Keratinocyte (primary cell): ENCODE measurements around the gene ATP11B. TPM values are rescaled to one million over a fixed set of nuclear protein-coding genes. Genes with fewer than 3 reads are reported as not detected.

ENCODE experiments used
- DNase-seq: peaks from one replicate; pipeline ENCODE4 v3.0.0-alpha.2; 2011; ENCODE audit warnings: low read depth, missing footprints, low spot score
- FAIRE-seq: peaks from 2 replicates; lab custom pipeline; 2011; peaks lifted over from hg19 to GRCh38; lab: Jason Lieb, UNC
- H2AFZ ChIP-seq: 2 replicates; pipeline ENCODE4 v1.6.0; 2012; ENCODE audit warnings: low read length, control low read depth, inconsistent platforms; ENCODE audit not compliant: control insufficient read depth
- H3K27ac ChIP-seq: 2 replicates; pipeline ENCODE4 v1.5.1; 2011; ENCODE audit warnings: low read length; ENCODE audit not compliant: control insufficient read depth, insufficient read depth
- H3K27me3 ChIP-seq: 3 replicates; pipeline ENCODE4 v1.6.0; 2011; ENCODE audit warnings: low read length; ENCODE audit not compliant: control insufficient read depth, insufficient read depth; ENCODE audit errors: extremely low read depth
- H3K36me3 ChIP-seq, 2 experiments: 2 replicates in 1 of 2; 3 replicates in 1 of 2; pipeline ENCODE4 v1.5.1; 2011; ENCODE audit warnings: low read length in 2 of 2, mild to moderate bottlenecking in 1 of 2; ENCODE audit not compliant: control insufficient read depth in 2 of 2, insufficient read depth in 2 of 2; ENCODE audit errors: extremely low read depth in 1 of 2
- H3K4me1 ChIP-seq: 3 replicates; pipeline ENCODE4 v1.5.1; 2011; ENCODE audit warnings: low read length; ENCODE audit not compliant: control insufficient read depth, insufficient read depth; ENCODE audit errors: extremely low read depth
- H3K4me2 ChIP-seq: 3 replicates; pipeline ENCODE4 v1.6.0; 2011; ENCODE audit warnings: low read depth, low read length; ENCODE audit not compliant: control insufficient read depth, insufficient read depth; ENCODE audit errors: extremely low read depth
- H3K4me3 ChIP-seq, 3 experiments: fragments of 200-600 bp in 1 of 3; sonication (generic) in 1 of 3; 2 replicates in 2 of 3; 3 replicates in 1 of 3; pipeline ENCODE4 v1.5.1; 2011 to 2016; ENCODE audit warnings: low read length in 3 of 3, mild to moderate bottlenecking in 3 of 3, control low read depth in 2 of 3, inconsistent platforms in 1 of 3, low read depth in 1 of 3, mixed read lengths in 1 of 3, mixed run types in 1 of 3, moderate library complexity in 1 of 3; ENCODE audit not compliant: control insufficient read depth in 2 of 3, insufficient read depth in 2 of 3; ENCODE audit errors: extremely low read depth in 1 of 3
- H3K79me2 ChIP-seq: 2 replicates; pipeline ENCODE4 v1.6.0; 2012; ENCODE audit warnings: low read length; ENCODE audit not compliant: control insufficient read depth, insufficient read depth
- H3K9ac ChIP-seq: 3 replicates; pipeline ENCODE4 v1.6.0; 2011; ENCODE audit warnings: low read length; ENCODE audit not compliant: control insufficient read depth, insufficient read depth; ENCODE audit errors: extremely low read depth
- H3K9me1 ChIP-seq: 3 replicates; pipeline ENCODE4 v1.6.0; 2011; ENCODE audit warnings: low read length; ENCODE audit not compliant: control insufficient read depth, insufficient read depth; ENCODE audit errors: extremely low read depth
- H3K9me3 ChIP-seq: 2 replicates; pipeline ENCODE4 v1.5.1; 2012; ENCODE audit warnings: low read depth, low read length; ENCODE audit not compliant: control insufficient read depth
- H4K20me1 ChIP-seq: 3 replicates; pipeline ENCODE4 v1.6.0; 2011; ENCODE audit warnings: low read length; ENCODE audit not compliant: control insufficient read depth, insufficient read depth; ENCODE audit errors: extremely low read depth
- CTCF ChIP-seq, 3 experiments: IDR thresholded peaks in 1 of 3; conservative IDR thresholded peaks in 1 of 3; optimal IDR thresholded peaks in 1 of 3; 2 replicates in 2 of 3; 3 replicates in 1 of 3; pipeline versions ENCODE3 to v1.5.1; 2011; ENCODE audit warnings: low read length in 3 of 3, mild to moderate bottlenecking in 3 of 3, moderate library complexity in 2 of 3, control low read depth in 1 of 3, inconsistent platforms in 1 of 3; ENCODE audit not compliant: insufficient read depth in 2 of 3; ENCODE audit errors: extremely low read depth in 1 of 3
- EZH2 ChIP-seq: IDR thresholded peaks from one replicate; pipeline ENCODE4 v1.6.1; 2012; ENCODE audit warnings: inconsistent platforms, mild to moderate bottlenecking, low read length, moderate library complexity
- dilution Hi-C: fragments of 300-500 bp; cut with MboI; formaldehyde crosslinking; loops from one replicate; pipeline ENCODE4 v1.7.0; 2020; ENCODE audit warnings: low sequenced_read_pairs; ENCODE audit not compliant: extremely low pct_ligation_motif_present
- polyA plus RNA-seq, 5 experiments: library from polyadenylated mRNA; depleted of rRNA in 3 of 5; stranded (reverse) in 3 of 5; stranded (forward) in 1 of 5; unstranded in 1 of 5; fragments of >200 nt; gene quantifications; 1 replicate in 1 of 5; 2 replicates in 3 of 5; 3 replicates in 1 of 5; pipeline versions ENCODE4 v1.2.1 to v1.2.3, GENCODE V29; 2011 to 2012; ENCODE audit warnings: missing spikeins in 2 of 5, low read depth in 1 of 5, low replicate concordance in 1 of 5

ATP11B gene
- polyA plus RNA-seq, 1 donor (not counting 4 experiments of a cell fraction or from before 2014, with no cell fraction given), result 28.9 TPM

GRCh38 chr3:182785756-182786155 is 7.5 kb upstream of the ATP11B start:
- dilution Hi-C loops, result no loop called here
- no peak for FAIRE-seq
- Histone ChIP-seq H3K79me2 (no peaks in the 10 kb centered on the region), H3K27me3 (no peaks in the 10 kb centered on the region), H2AFZ (no peak overlapping the region), H3K4me1 (no peaks in the 10 kb centered on the region), H4K20me1 (no peaks in the 10 kb centered on the region), H3K4me3 (no peak overlapping the region), H3K27ac (no peak overlapping the region), H3K4me2 (no peak overlapping the region), H3K9me1 (no peaks in the 10 kb centered on the region), H3K36me3 (no peaks in the 10 kb centered on the region), H3K9ac (no peak overlapping the region), H3K9me3 (no peaks in the 10 kb centered on the region)
- DNase-seq, result no peak
- no peak for TF ChIP-seq CTCF (optimal IDR thresholded peaks at IDR 0.05 in 1 of 3, IDR thresholded peaks at IDR 0.05 in 1 of 3, conservative IDR thresholded peaks at IDR 0.05 in 1 of 3; ENCODE audit: extremely low read depth in 1 of 3, insufficient read depth in 2 of 3, low read length in 3 of 3)
- TF ChIP-seq EZH2, result no peak

GRCh38 chr3:182786564-182787196 is 6.6 kb upstream of the ATP11B start:
- no peak for DNase-seq
- dilution Hi-C loops, result no loop called here

More at GRCh38 chr3:182786564-182787196, 6.6 kb upstream of the ATP11B start:
- Histone ChIP-seq H3K9me3 (no peaks in the 10 kb centered on the region), H3K9ac (no peak overlapping the region), H3K4me3 (no peak overlapping the region), H3K4me1 (no peaks in the 10 kb centered on the region), H3K79me2 (no peaks in the 10 kb centered on the region), H3K27me3 (no peaks in the 10 kb centered on the region), H4K20me1 (no peaks in the 10 kb centered on the region), H2AFZ (no peak overlapping the region), H3K36me3 (no peaks in the 10 kb centered on the region), H3K27ac (no peak overlapping the region), H3K9me1 (no peaks in the 10 kb centered on the region), H3K4me2 (no peak overlapping the region)
- FAIRE-seq, result no peak
- no peak for TF ChIP-seq CTCF (optimal IDR thresholded peaks at IDR 0.05 in 1 of 3, IDR thresholded peaks at IDR 0.05 in 1 of 3, conservative IDR thresholded peaks at IDR 0.05 in 1 of 3; ENCODE audit: extremely low read depth in 1 of 3, insufficient read depth in 2 of 3, low read length in 3 of 3)
- no peak for TF ChIP-seq EZH2
